ENCODE measurements around the gene NOTCH2. TPM values are rescaled to one million over a fixed set of nuclear protein-coding genes. Genes with fewer than 3 reads are reported as not detected.

NOTCH2 gene
- total RNA-seq, 1 donor from 2014 or later, result 30.3 TPM

DNA sequence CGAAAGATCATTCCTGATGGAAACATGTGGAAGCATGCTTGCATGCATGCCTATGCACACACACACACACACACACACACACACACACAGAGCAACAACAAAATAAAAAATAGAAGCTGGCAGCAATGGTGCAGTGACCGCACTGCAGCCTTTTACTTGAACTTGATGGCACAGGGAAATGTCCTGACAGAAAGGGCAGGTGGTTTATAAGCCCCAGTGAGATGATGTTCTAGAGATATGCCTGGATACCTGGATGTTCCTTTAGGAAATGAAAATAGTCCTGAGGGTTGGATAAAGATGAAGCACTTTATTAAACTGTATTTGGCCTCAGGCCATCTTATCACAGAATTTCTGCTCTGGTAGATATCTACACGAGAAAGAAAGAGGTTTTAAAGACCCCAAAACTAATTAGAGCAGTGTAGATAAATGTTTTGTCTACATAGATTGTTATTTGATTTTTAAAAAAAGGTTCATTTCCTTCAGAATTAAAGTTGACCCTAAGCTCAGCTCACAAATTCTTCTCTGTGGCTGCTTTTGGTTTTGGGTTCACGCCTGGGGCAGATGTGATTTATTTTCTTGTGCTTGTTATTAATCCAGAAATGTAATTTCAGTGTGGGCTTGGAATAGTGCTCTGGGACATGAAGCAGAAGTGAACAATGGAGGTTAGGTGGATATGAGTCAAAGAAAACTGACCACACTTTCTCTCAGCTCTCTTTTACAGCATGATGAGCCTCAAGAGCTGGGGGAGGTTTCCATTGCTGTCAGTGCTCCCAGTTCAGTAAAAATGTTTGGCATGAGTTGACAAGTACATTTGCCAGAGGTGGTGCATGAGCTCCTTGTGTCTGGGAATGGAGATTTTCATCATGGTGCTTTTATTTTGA lies 196.1 kb downstream of the NOTCH2 start:
- DNase-seq, result no peak

DNA sequence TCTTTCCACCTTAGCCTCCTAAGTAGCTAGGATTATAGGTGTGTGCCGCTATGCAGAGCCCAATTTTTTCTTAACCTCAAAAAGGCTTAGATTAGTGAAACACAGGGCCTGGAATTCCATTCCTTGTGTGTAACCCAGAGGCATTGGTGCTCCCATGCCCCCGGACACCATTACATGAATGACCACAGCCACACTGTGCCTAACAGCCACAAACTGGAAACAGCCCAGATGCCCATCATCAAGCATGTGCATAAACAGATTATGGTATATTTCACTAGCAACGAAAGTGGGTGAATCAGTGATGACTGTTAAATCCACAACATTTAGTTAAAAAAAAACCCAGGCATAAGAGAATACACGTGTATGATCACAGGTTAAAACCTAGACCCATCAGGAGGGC lies 197.6 kb downstream of the NOTCH2 start:
- no peak for DNase-seq

DNA sequence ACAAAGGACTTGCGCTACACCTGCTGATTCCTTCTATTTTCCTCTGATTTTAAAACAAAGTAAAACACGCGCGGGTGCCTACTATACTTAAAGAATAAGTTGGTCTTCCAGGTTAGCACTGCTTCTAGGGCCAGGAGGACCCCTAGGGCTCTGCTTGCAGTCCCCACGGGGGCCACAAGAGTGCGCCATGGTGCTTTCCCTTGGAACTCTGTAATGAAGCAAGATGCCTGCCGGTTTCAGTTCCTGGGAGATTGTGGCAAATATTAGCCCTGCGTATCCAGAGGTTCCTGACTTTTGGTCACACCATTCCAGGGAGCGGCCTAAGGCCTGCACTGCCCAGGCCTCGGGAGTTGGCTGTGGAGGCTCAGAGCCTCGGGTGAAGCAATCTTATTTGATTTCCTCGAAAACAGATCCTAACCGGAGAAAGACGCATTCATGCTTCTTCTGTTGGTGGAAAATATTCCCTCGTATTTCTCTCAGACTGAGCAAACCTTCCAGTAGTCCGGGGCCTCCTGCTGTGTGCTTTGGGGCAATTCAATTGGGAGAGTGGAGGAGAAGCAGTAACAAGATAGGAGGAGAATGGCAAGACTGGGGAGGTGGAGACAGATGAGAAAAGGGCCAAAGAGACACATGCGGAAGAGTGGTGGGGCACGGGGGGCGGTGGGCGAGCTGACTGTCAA lies 198.4 kb downstream of the NOTCH2 start:
- peak; percentile 42 for DNase-seq

DNA sequence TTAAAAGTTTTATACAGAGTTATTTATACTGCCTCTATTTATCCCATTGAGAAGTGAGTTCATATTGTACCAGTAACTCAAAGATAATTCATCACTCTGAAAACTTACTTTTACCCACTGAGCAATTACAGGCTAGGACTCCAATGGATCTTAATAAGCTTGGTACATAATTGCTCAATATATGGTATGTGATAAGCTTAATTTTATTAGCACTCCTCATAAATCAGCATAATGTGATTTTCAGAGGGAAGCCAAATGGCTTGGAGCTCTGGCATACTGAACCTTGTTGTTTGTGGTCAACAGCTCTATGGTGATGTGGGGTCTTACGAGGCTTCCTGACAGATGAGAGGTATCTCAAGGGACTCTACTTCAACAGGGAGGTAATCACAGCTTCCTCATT lies 199.5 kb downstream of the NOTCH2 start:
- DNase-seq, result no peak

- no peak for DNase-seq
Observed at GRCh38 chr1:119868176-119868575, 201.3 kb downstream of the NOTCH2 start.

- DNase-seq, result no peak
Observed at GRCh38 chr1:119866451-119866850, 203.0 kb downstream of the NOTCH2 start.

DNA sequence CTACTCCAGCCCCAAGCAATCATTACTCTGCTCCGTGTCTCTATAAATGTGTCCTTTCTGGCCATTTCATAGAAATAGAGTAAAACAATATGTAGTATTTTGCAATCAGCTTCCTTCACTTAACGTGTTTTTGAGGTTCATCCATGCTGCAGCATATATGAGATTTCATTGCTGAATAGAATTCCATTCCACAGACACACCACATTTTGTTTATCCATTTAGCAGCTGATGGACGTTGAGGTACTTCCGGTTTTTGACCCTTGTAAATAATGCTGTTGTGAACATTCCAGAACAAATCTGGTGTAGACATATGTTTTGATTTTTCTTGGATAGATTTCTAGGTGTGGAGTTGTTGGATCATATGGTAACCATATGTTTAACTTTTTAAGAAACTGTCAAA lies 203.8 kb downstream of the NOTCH2 start:
- no peak for DNase-seq

GRCh38 chr1:119862276-119862675 lies 207.2 kb downstream of the NOTCH2 start:
- DNase-seq, result no peak

Other genes starting within 250 kb of the NOTCH2 start
- gene ADAM30, start 173.1 kb downstream of the NOTCH2 start, total RNA-seq, result not detected
- 34.9 TPM for gene SEC22B, start 106.9 kb upstream of the NOTCH2 start, total RNA-seq

Data from occipital lobe (tissue), 2 donors.